KMS-11 (cell line): Measurements from ENCODE around the gene ARRB2.

Source experiments
- H2AFZ ChIP-seq: fragments of 200-600 bp; sonication (generic); 2 replicates; pipeline ENCODE4 v1.6.1; 2016; ENCODE audit warnings: antibody characterized with exemption, mixed run types, low read depth
- H3K27ac ChIP-seq: fragments of 200-600 bp; sonication (generic); 2 replicates; pipeline ENCODE4 v1.6.1; 2016; ENCODE audit warnings: mild to moderate bottlenecking, mixed run types
- H3K27me3 ChIP-seq: fragments of 200-600 bp; sonication (generic); 2 replicates; pipeline ENCODE4 v1.6.1; 2017; ENCODE audit warnings: mild to moderate bottlenecking, low read depth, mixed run types, moderate library complexity; ENCODE audit not compliant: insufficient read depth
- H3K36me3 ChIP-seq: fragments of 200-600 bp; sonication (generic); 2 replicates; pipeline ENCODE4 v1.6.1; 2017; ENCODE audit warnings: mild to moderate bottlenecking, mixed run types; ENCODE audit not compliant: insufficient read depth
- H3K4me1 ChIP-seq: fragments of 200-600 bp; sonication (generic); 2 replicates; pipeline ENCODE4 v1.6.1; 2016; ENCODE audit warnings: mild to moderate bottlenecking, low read depth, mixed run types; ENCODE audit not compliant: poor library complexity, severe bottlenecking
- H3K4me2 ChIP-seq: fragments of 200-600 bp; sonication (generic); 2 replicates; pipeline ENCODE4 v1.7.0; 2016; ENCODE audit warnings: mild to moderate bottlenecking, mixed run types
- H3K4me3 ChIP-seq: fragments of 200-600 bp; sonication (generic); IDR thresholded peaks from 2 replicates; pipeline ENCODE4 v1.6.1; 2017; ENCODE audit warnings: low read depth, low read length, mixed read lengths; ENCODE audit not compliant: insufficient read depth
- H3K79me2 ChIP-seq: fragments of 200-600 bp; sonication (generic); 2 replicates; pipeline ENCODE4 v1.6.1; 2016; ENCODE audit warnings: low read depth, mixed run types; ENCODE audit not compliant: insufficient read depth
- H3K9ac ChIP-seq: fragments of 200-600 bp; sonication (generic); 2 replicates; pipeline ENCODE4 v1.6.1; 2016; ENCODE audit warnings: mild to moderate bottlenecking, mixed run types
- H4K20me1 ChIP-seq: fragments of 200-600 bp; sonication (generic); 2 replicates; pipeline ENCODE4 v1.6.1; 2016; ENCODE audit warnings: mild to moderate bottlenecking, mixed run types; ENCODE audit not compliant: insufficient read depth
- TF ChIP-seq, protein P1 (sequence below): fragments of 200-600 bp; sonication (generic); conservative IDR thresholded peaks from 2 replicates; pipeline ENCODE4 v1.6.1; 2017; ENCODE audit warnings: low read depth, mild to moderate bottlenecking, antibody characterized with exemption, low read length, moderate library complexity, mixed read lengths

ARRB2 gene

DNA sequence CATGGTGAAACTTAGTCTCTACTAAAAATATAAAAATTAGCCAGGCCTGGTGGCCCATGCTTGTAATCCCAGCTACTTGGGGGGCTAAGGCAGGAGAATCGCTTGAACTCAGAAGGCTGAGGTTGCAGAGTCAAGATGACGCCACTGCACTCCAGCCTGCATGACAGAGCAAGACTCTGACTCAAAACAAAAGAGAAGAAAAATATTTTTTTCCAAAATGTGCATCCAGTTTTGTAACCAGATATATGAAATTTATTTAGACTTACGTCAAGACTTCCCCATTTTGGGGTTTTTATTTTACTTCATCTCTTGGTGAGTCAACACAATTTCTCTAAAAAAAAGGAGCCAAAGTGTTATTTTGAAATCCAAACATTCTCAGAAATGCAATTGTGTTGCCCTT, 55.8 kb downstream of the ARRB2 start:
- no peak overlapping the region for H3K4me3 ChIP-seq
- no peak overlapping the region for H2AFZ ChIP-seq
- no peaks in the 10 kb centered on the region for H3K79me2 ChIP-seq
- no peaks in the 10 kb centered on the region for H3K27me3 ChIP-seq
- no peak overlapping the region for H3K4me2 ChIP-seq
- TF ChIP-seq, protein P1, sequence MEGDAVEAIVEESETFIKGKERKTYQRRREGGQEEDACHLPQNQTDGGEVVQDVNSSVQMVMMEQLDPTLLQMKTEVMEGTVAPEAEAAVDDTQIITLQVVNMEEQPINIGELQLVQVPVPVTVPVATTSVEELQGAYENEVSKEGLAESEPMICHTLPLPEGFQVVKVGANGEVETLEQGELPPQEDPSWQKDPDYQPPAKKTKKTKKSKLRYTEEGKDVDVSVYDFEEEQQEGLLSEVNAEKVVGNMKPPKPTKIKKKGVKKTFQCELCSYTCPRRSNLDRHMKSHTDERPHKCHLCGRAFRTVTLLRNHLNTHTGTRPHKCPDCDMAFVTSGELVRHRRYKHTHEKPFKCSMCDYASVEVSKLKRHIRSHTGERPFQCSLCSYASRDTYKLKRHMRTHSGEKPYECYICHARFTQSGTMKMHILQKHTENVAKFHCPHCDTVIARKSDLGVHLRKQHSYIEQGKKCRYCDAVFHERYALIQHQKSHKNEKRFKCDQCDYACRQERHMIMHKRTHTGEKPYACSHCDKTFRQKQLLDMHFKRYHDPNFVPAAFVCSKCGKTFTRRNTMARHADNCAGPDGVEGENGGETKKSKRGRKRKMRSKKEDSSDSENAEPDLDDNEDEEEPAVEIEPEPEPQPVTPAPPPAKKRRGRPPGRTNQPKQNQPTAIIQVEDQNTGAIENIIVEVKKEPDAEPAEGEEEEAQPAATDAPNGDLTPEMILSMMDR, result no peak
- no peak overlapping the region for H3K27ac ChIP-seq
- no peaks in the 10 kb centered on the region for H4K20me1 ChIP-seq
- H3K4me1 ChIP-seq, result no peaks in the 10 kb centered on the region
- no peaks in the 10 kb centered on the region for H3K36me3 ChIP-seq
- no peak overlapping the region for H3K9ac ChIP-seq

DNA sequence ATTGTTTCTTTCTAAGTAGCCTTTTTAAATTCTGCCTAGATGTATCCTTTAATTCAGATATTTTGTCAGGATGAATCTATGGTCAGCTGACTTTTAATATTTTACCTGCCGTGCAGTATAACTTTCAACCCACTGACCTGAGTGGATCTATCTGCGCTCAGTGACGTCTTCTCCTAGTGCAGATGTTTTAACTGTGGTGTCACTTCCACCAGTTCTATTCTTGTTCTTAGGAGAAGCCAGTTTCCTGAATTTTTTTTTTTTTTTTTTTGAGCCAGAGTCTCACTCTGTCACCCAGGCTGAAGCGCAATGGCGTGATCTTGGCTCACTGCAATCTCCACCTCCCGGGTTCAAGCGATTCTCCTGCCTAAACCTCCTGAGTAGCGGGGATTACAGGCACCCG, 56.3 kb downstream of the ARRB2 start:
- Histone ChIP-seq H3K4me2 (no peak overlapping the region), H3K4me3 (no peak overlapping the region), H2AFZ (no peak overlapping the region), H3K79me2 (no peaks in the 10 kb centered on the region), H3K27me3 (no peaks in the 10 kb centered on the region), H3K4me1 (no peaks in the 10 kb centered on the region), H3K36me3 (no peaks in the 10 kb centered on the region), H4K20me1 (no peaks in the 10 kb centered on the region), H3K27ac (no peak overlapping the region), H3K9ac (no peak overlapping the region)
- TF ChIP-seq, protein P1, result no peak

DNA sequence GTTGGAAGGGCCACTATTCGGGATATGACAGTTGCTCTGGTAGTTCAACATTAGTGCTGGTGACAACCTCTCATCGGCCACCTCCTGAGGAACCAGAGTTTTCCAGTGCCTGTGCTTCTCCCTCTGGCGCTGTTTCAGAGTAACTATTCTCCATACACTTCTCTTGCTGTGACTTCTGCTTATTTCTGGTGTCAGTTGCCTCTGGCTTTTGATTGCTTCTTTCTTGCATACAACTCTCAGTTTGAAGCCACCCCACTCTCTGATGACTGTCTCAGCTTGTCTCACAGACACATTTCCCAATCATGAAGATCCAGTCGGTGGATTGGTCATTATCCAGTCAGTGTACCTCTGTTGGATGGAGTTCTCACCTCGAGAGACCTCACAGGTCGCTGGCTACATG, 57.9 kb downstream of the ARRB2 start:
- H3K36me3 ChIP-seq, result no peaks in the 10 kb centered on the region
- H3K27me3 ChIP-seq, result no peaks in the 10 kb centered on the region
- H3K9ac ChIP-seq, result no peak overlapping the region
- TF ChIP-seq, protein P1, result no peak
- H3K27ac ChIP-seq, result no peak overlapping the region
- H2AFZ ChIP-seq, result no peak overlapping the region
- H3K4me2 ChIP-seq, result no peak overlapping the region
- H3K4me3 ChIP-seq, result no peak overlapping the region
- no peaks in the 10 kb centered on the region for H3K79me2 ChIP-seq
- no peaks in the 10 kb centered on the region for H4K20me1 ChIP-seq
- H3K4me1 ChIP-seq, result no peaks in the 10 kb centered on the region

DNA sequence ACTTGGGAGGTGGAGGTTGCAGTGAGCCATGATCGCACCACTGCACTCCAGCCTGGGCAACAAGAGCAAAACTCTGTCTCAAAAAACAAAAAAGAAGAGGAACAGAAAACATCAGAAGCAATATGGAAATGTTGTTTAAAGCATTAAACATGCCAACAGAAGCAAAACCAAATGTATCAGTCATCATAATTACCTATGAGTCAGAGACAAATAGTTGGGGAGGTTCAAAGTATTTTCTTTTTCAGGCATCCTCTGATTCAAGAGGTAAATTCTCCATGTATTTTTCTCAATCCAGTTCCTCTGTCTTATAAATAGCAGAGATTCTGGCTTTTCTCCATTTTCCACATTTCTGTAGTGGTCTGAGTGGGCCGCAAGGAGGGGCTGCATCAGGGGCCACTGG, 59.2 kb downstream of the ARRB2 start:
- Histone ChIP-seq H2AFZ (no peak overlapping the region), H3K4me1 (no peaks in the 10 kb centered on the region), H3K9ac (no peak overlapping the region), H4K20me1 (no peaks in the 10 kb centered on the region), H3K79me2 (no peaks in the 10 kb centered on the region), H3K27ac (no peak overlapping the region), H3K4me2 (no peak overlapping the region), H3K27me3 (no peaks in the 10 kb centered on the region), H3K4me3 (no peak overlapping the region), H3K36me3 (no peaks in the 10 kb centered on the region)
- TF ChIP-seq, protein P1, result no peak
